Cardiac muscle cell (in vitro differentiated cells and primary cell): ENCODE measurements around the gene GAPDH. TPM values are rescaled to one million over a fixed set of nuclear protein-coding genes. Genes with fewer than 3 reads are reported as not detected.

Experiments used
- DNase-seq, 2 donors: peaks; one replicate each; pipeline versions ENCODE4 v3.0.0 to v3.0.0-alpha.2; 2010 to 2017; ENCODE audit warnings: low read depth in 1 of 2, low spot score in 1 of 2
- H3K27ac ChIP-seq: fragments of 200-600 bp; sonication (generic); 2 replicates; pipeline ENCODE4 v1.5.1; 2016
- H3K27me3 ChIP-seq: fragments of 200-600 bp; sonication (generic); 2 replicates; pipeline ENCODE4 v1.6.0; 2016; ENCODE audit warnings: control low read depth
- H3K36me3 ChIP-seq: fragments of 200-600 bp; sonication (generic); 2 replicates; pipeline ENCODE4 v1.5.1; 2016; ENCODE audit warnings: control low read depth
- H3K4me1 ChIP-seq: fragments of 200-600 bp; sonication (generic); 2 replicates; pipeline ENCODE4 v1.8.1; 2017; ENCODE audit warnings: low read depth, mild to moderate bottlenecking, mixed run types
- H3K4me3 ChIP-seq: fragments of 200-600 bp; sonication (generic); 2 replicates; pipeline ENCODE4 v1.5.1; 2016; ENCODE audit warnings: mild to moderate bottlenecking
- H3K9me3 ChIP-seq: fragments of 200-600 bp; sonication (generic); 2 replicates; pipeline ENCODE4 v1.5.1; 2017; ENCODE audit warnings: low read depth, mild to moderate bottlenecking, control low read depth
- CTCF ChIP-seq: IDR thresholded peaks from 2 replicates; pipeline ENCODE4 v1.5.1; 2012; ENCODE audit warnings: low read depth, mild to moderate bottlenecking, low read length
- polyA plus RNA-seq: library from polyadenylated mRNA; unstranded; fragments of >200 nt; fragmentation: Nextera tagmentation; extraction: Ambion mirVana; gene quantifications from 2 replicates; pipeline ENCODE4 v1.2.1, GENCODE V29; 2016
- total RNA-seq: library from RNA; depleted of rRNA; stranded (reverse); fragments of >200 nt; gene quantifications from 2 replicates; pipeline ENCODE4 v1.2.3, GENCODE V29; 2016

Gene GAPDH
- total and polyA plus RNA-seq, 2 experiments from 2014 or later = 8,013 to 14,299 TPM

DNA sequence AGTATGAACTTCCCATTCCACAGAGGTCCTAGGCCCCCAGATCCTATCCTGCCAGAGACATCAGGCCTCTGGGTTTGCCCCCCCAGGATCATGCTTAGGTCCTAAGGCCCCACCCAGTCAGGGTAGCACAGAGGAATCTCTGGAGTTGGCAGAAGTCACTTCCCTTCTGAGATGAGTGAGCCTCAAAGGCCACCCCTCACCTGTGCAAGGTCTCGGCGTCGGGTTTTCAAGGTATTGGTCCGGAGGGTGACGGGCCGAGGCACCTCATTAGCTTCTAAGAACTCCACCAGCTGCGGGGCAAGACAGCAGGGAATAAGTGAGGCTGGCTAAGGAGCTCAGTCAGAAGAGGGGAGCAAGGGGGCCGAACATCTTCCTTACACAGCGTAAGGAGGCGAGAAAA is 28.6 kb downstream of the GAPDH start:
- TF ChIP-seq CTCF = no peak

DNA sequence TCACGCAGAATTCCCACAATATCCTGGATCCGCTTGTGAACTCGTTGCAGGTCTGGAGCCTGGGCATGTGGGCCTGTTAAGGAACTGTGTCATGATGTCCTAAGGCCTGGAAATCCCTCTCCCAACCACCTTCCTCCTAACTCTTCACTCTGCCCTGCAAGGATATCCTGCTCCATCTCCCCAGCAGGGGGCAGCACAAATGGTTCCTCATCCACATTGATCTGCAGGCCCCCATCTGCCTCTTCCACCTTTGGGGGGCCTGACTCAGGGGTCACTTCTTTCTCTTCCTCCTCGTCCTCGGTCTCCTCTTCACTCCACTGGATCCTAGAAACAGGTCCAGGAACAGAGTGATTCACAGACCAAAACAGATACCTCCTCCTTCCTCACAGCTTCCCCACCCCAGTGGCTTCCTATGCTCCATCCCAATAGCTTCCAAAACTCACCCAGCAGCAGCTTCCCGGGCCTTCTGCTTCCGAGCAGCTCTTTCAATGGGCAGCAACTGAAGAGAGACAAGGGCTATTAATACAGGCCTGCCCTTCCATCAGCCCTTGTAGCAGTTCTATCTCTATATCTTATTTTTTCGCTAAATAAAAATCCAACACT is 29.2 kb downstream of the GAPDH start:
- TF ChIP-seq CTCF = peak; percentile 81
- Histone ChIP-seq H3K9me3 (no peaks in the 10 kb centered on the region), H3K27me3 (no peaks in the 10 kb centered on the region), H3K36me3 (peaks cover 45% of the 10 kb centered on the region), H3K4me1 (no peaks in the 10 kb centered on the region), H3K4me3 (no peak overlapping the region), H3K27ac (no peak overlapping the region)
- DNase-seq = peak; percentile 60 to 74

More for the DNA sequence above, 28.6 kb downstream of the GAPDH start:
- no peaks in the 10 kb centered on the region for H3K27me3 ChIP-seq
- H3K4me3 ChIP-seq = no peak overlapping the region
- no peaks in the 10 kb centered on the region for H3K9me3 ChIP-seq
- no peak overlapping the region for H3K27ac ChIP-seq
- H3K4me1 ChIP-seq = no peaks in the 10 kb centered on the region
- no peak for DNase-seq
- H3K36me3 ChIP-seq = peaks cover 45% of the 10 kb centered on the region

- H3K4me1 ChIP-seq = no peaks in the 10 kb centered on the region
- H3K9me3 ChIP-seq = no peaks in the 10 kb centered on the region
- H3K4me3 ChIP-seq = peak overlapping the region; percentile 38
- H3K27me3 ChIP-seq = no peaks in the 10 kb centered on the region
- H3K27ac ChIP-seq = no peak overlapping the region
- no peak for DNase-seq
- peaks cover 41% of the 10 kb centered on the region for H3K36me3 ChIP-seq
- no peak for TF ChIP-seq CTCF
Measured at GRCh38 chr12:6567112-6567670, 32.9 kb downstream of the GAPDH start.

GRCh38 chr12:6569312-6569711 is 35.0 kb downstream of the GAPDH start:
- H3K4me1 ChIP-seq = no peaks in the 10 kb centered on the region
- H3K27ac ChIP-seq = peak overlapping the region; percentile 81
- no peak for TF ChIP-seq CTCF
- no peak for DNase-seq
- H3K36me3 ChIP-seq = peaks cover 48% of the 10 kb centered on the region
- H3K4me3 ChIP-seq = no peak overlapping the region
- H3K27me3 ChIP-seq = no peaks in the 10 kb centered on the region
- H3K9me3 ChIP-seq = no peaks in the 10 kb centered on the region

- Histone ChIP-seq H3K4me3 (no peak overlapping the region), H3K27ac (peak overlapping the region; percentile 81), H3K27me3 (no peaks in the 10 kb centered on the region), H3K4me1 (no peaks in the 10 kb centered on the region), H3K36me3 (peaks cover 53% of the 10 kb centered on the region), H3K9me3 (no peaks in the 10 kb centered on the region)
- no peak for DNase-seq
- no peak for TF ChIP-seq CTCF
Measured at GRCh38 chr12:6569786-6570185, 35.5 kb downstream of the GAPDH start.
